ENCODE results near the gene CYP2D6.
"Not testable (repeated sequence)": the region's sequence is repeated elsewhere in the genome, so short reads cannot be mapped to it uniquely, and the experiment has no call there.

The CYP2D6 gene

GRCh38 chr22:42138122-42138770 is 7.6 kb upstream of the CYP2D6 start:
- no peak overlapping the region for H3K4me3 ChIP-seq (ENCODE audit: low read depth, low read length)
- DNase-seq (ENCODE audit: low read depth) = no peak

- H3K4me3 ChIP-seq (ENCODE audit: low read depth, low read length); DNase-seq (ENCODE audit: low read depth): not testable (repeated sequence)
Observed at GRCh38 chr22:42135688-42136087, 5.1 kb upstream of the CYP2D6 start.

GRCh38 chr22:42134100-42135020 is 3.8 kb upstream of the CYP2D6 start:
- H3K4me3 ChIP-seq (ENCODE audit: low read depth, low read length) = no peak overlapping the region
- DNase-seq (ENCODE audit: low read depth) = no peak

- no peak for DNase-seq (ENCODE audit: low read depth)
- H3K4me3 ChIP-seq (ENCODE audit: low read depth, low read length) = no peak overlapping the region
Observed at GRCh38 chr22:42132457-42132856, 1.8 kb upstream of the CYP2D6 start.

GRCh38 chr22:42131562-42131961 is 952 bp upstream of the CYP2D6 start:
- no peak for DNase-seq (ENCODE audit: low read depth)
- no peak overlapping the region for H3K4me3 ChIP-seq (ENCODE audit: low read depth, low read length)

- DNase-seq (ENCODE audit: low read depth); H3K4me3 ChIP-seq (ENCODE audit: low read depth, low read length): not testable (repeated sequence)
Observed at GRCh38 chr22:42130182-42130581, 428 bp downstream of the CYP2D6 start.

- not testable (repeated sequence) for DNase-seq (ENCODE audit: low read depth); H3K4me3 ChIP-seq (ENCODE audit: low read depth, low read length)
Observed at GRCh38 chr22:42128776-42129694, 1.6 kb downstream of the CYP2D6 start.

- H3K4me3 ChIP-seq (ENCODE audit: low read depth, low read length); DNase-seq (ENCODE audit: low read depth): not testable (repeated sequence)
Observed at GRCh38 chr22:42128007-42128406, 2.6 kb downstream of the CYP2D6 start.

- no peak overlapping the region for H3K4me3 ChIP-seq (ENCODE audit: low read depth, low read length)
- DNase-seq (ENCODE audit: low read depth) = no peak
Observed at GRCh38 chr22:42127606-42128005, 3.0 kb downstream of the CYP2D6 start.

- not testable (repeated sequence) for H3K4me3 ChIP-seq (ENCODE audit: low read depth, low read length); DNase-seq (ENCODE audit: low read depth)
Observed at GRCh38 chr22:42123529-42123928, 7.1 kb downstream of the CYP2D6 start.

GRCh38 chr22:42120231-42121021 is 10.2 kb downstream of the CYP2D6 start:
- not testable (repeated sequence) for DNase-seq (ENCODE audit: low read depth); H3K4me3 ChIP-seq (ENCODE audit: low read depth, low read length)

- no peak for DNase-seq (ENCODE audit: low read depth)
- H3K4me3 ChIP-seq (ENCODE audit: low read depth, low read length) = no peak overlapping the region
Observed at GRCh38 chr22:42116848-42117424, 13.7 kb downstream of the CYP2D6 start.

GRCh38 chr22:42115420-42115830 is 15.2 kb downstream of the CYP2D6 start:
- H3K4me3 ChIP-seq (ENCODE audit: low read depth, low read length); DNase-seq (ENCODE audit: low read depth): not testable (repeated sequence)

- DNase-seq (ENCODE audit: low read depth) = no peak
- H3K4me3 ChIP-seq (ENCODE audit: low read depth, low read length) = no peak overlapping the region
Observed at GRCh38 chr22:42114721-42115120, 15.9 kb downstream of the CYP2D6 start.

- DNase-seq (ENCODE audit: low read depth); H3K4me3 ChIP-seq (ENCODE audit: low read depth, low read length): not testable (repeated sequence)
Observed at GRCh38 chr22:42112793-42113192, 17.8 kb downstream of the CYP2D6 start.

GRCh38 chr22:42111798-42112197 is 18.8 kb downstream of the CYP2D6 start:
- DNase-seq (ENCODE audit: low read depth) = no peak
- H3K4me3 ChIP-seq (ENCODE audit: low read depth, low read length) = no peak overlapping the region

- no peak for DNase-seq (ENCODE audit: low read depth)
- no peak overlapping the region for H3K4me3 ChIP-seq (ENCODE audit: low read depth, low read length)
Observed at GRCh38 chr22:42108848-42109247, 21.8 kb downstream of the CYP2D6 start.

- not testable (repeated sequence) for H3K4me3 ChIP-seq (ENCODE audit: low read depth, low read length); DNase-seq (ENCODE audit: low read depth)
Observed at GRCh38 chr22:42104332-42104860, 26.2 kb downstream of the CYP2D6 start.
